Neural progenitor cell (in vitro differentiated cells): ENCODE measurements around the gene EIF4G3. TPM values are rescaled to one million over a fixed set of nuclear protein-coding genes. Genes with fewer than 3 reads are reported as not detected.

ENCODE experiments used
- DNase-seq: peaks from one replicate; pipeline ENCODE4 v3.0.0-alpha.2; 2016; ENCODE audit warnings: low spot score
- H2AFZ ChIP-seq: fragments of 200-600 bp; sonication (generic); replicated peaks from 2 replicates; pipeline ENCODE4 v1.6.1; 2016; ENCODE audit warnings: antibody characterized with exemption
- H3F3A ChIP-seq: fragments of 200-600 bp; sonication (generic); 2 replicates; pipeline ENCODE4 v1.6.1; 2016; ENCODE audit warnings: antibody characterized with exemption, low read depth
- H3K27ac ChIP-seq: fragments of 200-600 bp; sonication (generic); 2 replicates; pipeline ENCODE4 v1.5.1; 2016; ENCODE audit warnings: mild to moderate bottlenecking
- H3K27me3 ChIP-seq: fragments of 200-600 bp; sonication (generic); 2 replicates; pipeline ENCODE4 v1.6.1; 2016; ENCODE audit warnings: mild to moderate bottlenecking, moderate library complexity
- H3K36me3 ChIP-seq: fragments of 200-600 bp; sonication (generic); 2 replicates; pipeline ENCODE4 v1.5.1; 2016
- H3K4me1 ChIP-seq: fragments of 200-600 bp; sonication (generic); 2 replicates; pipeline ENCODE4 v1.6.1; 2016; ENCODE audit warnings: mixed run types
- H3K4me2 ChIP-seq: fragments of 200-600 bp; sonication (generic); 2 replicates; pipeline ENCODE4 v1.6.1; 2016
- H3K4me3 ChIP-seq: fragments of 200-600 bp; sonication (generic); 2 replicates; pipeline ENCODE4 v1.5.1; 2016
- H3K79me2 ChIP-seq: fragments of 200-600 bp; sonication (generic); 2 replicates; pipeline ENCODE4 v1.6.1; 2016; ENCODE audit warnings: low read depth
- H3K9ac ChIP-seq: fragments of 200-600 bp; sonication (generic); 2 replicates; pipeline ENCODE4 v1.6.1; 2016
- H3K9me3 ChIP-seq: fragments of 200-600 bp; sonication (generic); 2 replicates; pipeline ENCODE4 v1.5.1; 2016; ENCODE audit warnings: low read depth
- H4K20me1 ChIP-seq: fragments of 200-600 bp; sonication (generic); 2 replicates; pipeline ENCODE4 v1.6.1; 2016; ENCODE audit warnings: low read depth
- H3K27ac Mint-ChIP-seq: 3 replicates; pipeline ENCODE4 v1.8.0; 2021; ENCODE audit warnings: mixed read lengths
- H3K27me3 Mint-ChIP-seq: 2 replicates; pipeline ENCODE4 v1.8.0; 2022; ENCODE audit warnings: low read depth, mild to moderate bottlenecking, inconsistent platforms, moderate library complexity, mixed read lengths; ENCODE audit not compliant: insufficient read depth
- H3K36me3 Mint-ChIP-seq: 3 replicates; pipeline ENCODE4 v1.8.0; 2021; ENCODE audit warnings: mixed read lengths
- H3K4me1 Mint-ChIP-seq: 3 replicates; pipeline ENCODE4 v1.8.0; 2021; ENCODE audit warnings: mixed read lengths
- H3K4me3 Mint-ChIP-seq: 3 replicates; pipeline ENCODE4 v1.8.0; 2021; ENCODE audit warnings: mild to moderate bottlenecking, moderate library complexity, mixed read lengths
- H3K9me3 Mint-ChIP-seq: 3 replicates; pipeline ENCODE4 v1.8.0; 2020; ENCODE audit warnings: mixed read lengths
- CTCF ChIP-seq: fragments of 200-600 bp; sonication (generic); IDR thresholded peaks from 2 replicates; pipeline ENCODE4 v1.5.1; 2017; ENCODE audit warnings: antibody characterized with exemption, mild to moderate bottlenecking
- EZH2 ChIP-seq: fragments of 200-600 bp; sonication (generic); IDR thresholded peaks from 2 replicates; pipeline ENCODE4 v1.6.1; 2017; ENCODE audit warnings: antibody characterized with exemption, mild to moderate bottlenecking, moderate library complexity
- EZH2phosphoT487 ChIP-seq: fragments of 200-600 bp; sonication (generic); IDR thresholded peaks from 2 replicates; pipeline ENCODE4 v1.6.1; 2017; ENCODE audit warnings: antibody characterized with exemption
- total RNA-seq: library from RNA; depleted of rRNA; stranded (reverse); fragments of >200 nt; gene quantifications from 2 replicates; pipeline ENCODE4 v1.2.3, GENCODE V29; 2015; ENCODE audit warnings: low replicate concordance

The EIF4G3 gene
- total RNA-seq, 1 donor from 2014 or later = 73.4 TPM

- H3K9me3 Mint-ChIP-seq = no peaks in the 10 kb centered on the region
- H3K27ac ChIP-seq = peak overlapping the region; percentile 35
- no peaks in the 10 kb centered on the region for H3K79me2 ChIP-seq
- no peaks in the 10 kb centered on the region for H3K27me3 Mint-ChIP-seq
- H3K27me3 ChIP-seq = no peaks in the 10 kb centered on the region
- H3K4me1 ChIP-seq = no peaks in the 10 kb centered on the region
- no peaks in the 10 kb centered on the region for H3F3A ChIP-seq
- H3K4me2 ChIP-seq = no peak overlapping the region
- H3K9me3 ChIP-seq = no peaks in the 10 kb centered on the region
- H3K36me3 ChIP-seq = peaks cover 14% of the 10 kb centered on the region
- H2AFZ ChIP-seq = no peak overlapping the region
- TF ChIP-seq CTCF = no peak
- no peak for TF ChIP-seq EZH2phosphoT487
- TF ChIP-seq EZH2 = no peak
- no peak for DNase-seq
- no peaks in the 10 kb centered on the region for H3K4me1 Mint-ChIP-seq
- H3K36me3 Mint-ChIP-seq = peaks cover 28% of the 10 kb centered on the region
- H3K9ac ChIP-seq = no peak overlapping the region
- no peaks in the 10 kb centered on the region for H4K20me1 ChIP-seq
- no peak overlapping the region for H3K4me3 ChIP-seq
- no peak overlapping the region for H3K4me3 Mint-ChIP-seq
- no peak overlapping the region for H3K27ac Mint-ChIP-seq
Measured at GRCh38 chr1:20878799-20879198, 297.9 kb downstream of the EIF4G3 start.

GRCh38 chr1:20875198-20875973, 301.3 kb downstream of the EIF4G3 start:
- H3K4me3 ChIP-seq = no peak overlapping the region
- no peaks in the 10 kb centered on the region for H3F3A ChIP-seq
- no peak overlapping the region for H3K27ac Mint-ChIP-seq
- peak overlapping the region; percentile 20 for H3K27ac ChIP-seq
- no peak overlapping the region for H2AFZ ChIP-seq
- no peak for DNase-seq
- no peaks in the 10 kb centered on the region for H3K27me3 ChIP-seq
- no peaks in the 10 kb centered on the region for H3K9me3 ChIP-seq
- no peaks in the 10 kb centered on the region for H4K20me1 ChIP-seq
- H3K36me3 Mint-ChIP-seq = peaks cover 24% of the 10 kb centered on the region
- no peak overlapping the region for H3K9ac ChIP-seq
- TF ChIP-seq EZH2 (no peak), CTCF (no peak)
- no peaks in the 10 kb centered on the region for H3K79me2 ChIP-seq
- no peaks in the 10 kb centered on the region for H3K27me3 Mint-ChIP-seq
- H3K36me3 ChIP-seq = peaks cover 14% of the 10 kb centered on the region
- no peaks in the 10 kb centered on the region for H3K4me1 ChIP-seq
- no peak overlapping the region for H3K4me3 Mint-ChIP-seq
- no peaks in the 10 kb centered on the region for H3K4me1 Mint-ChIP-seq
- no peaks in the 10 kb centered on the region for H3K9me3 Mint-ChIP-seq
- H3K4me2 ChIP-seq = no peak overlapping the region

- Histone ChIP-seq H3K36me3 (peaks cover 4% of the 10 kb centered on the region), H3K4me1 (no peaks in the 10 kb centered on the region), H3K27ac (no peak overlapping the region), H3K4me2 (no peak overlapping the region), H2AFZ (no peak overlapping the region), H3K79me2 (no peaks in the 10 kb centered on the region), H3K27me3 (no peaks in the 10 kb centered on the region), H4K20me1 (no peaks in the 10 kb centered on the region), H3K9ac (no peak overlapping the region), H3K4me3 (no peak overlapping the region), H3F3A (no peaks in the 10 kb centered on the region), H3K9me3 (no peaks in the 10 kb centered on the region)
- TF ChIP-seq EZH2phosphoT487 (no peak), EZH2 (no peak), CTCF (no peak)
- Mint-ChIP-seq H3K4me3 (no peak overlapping the region), H3K4me1 (no peaks in the 10 kb centered on the region), H3K27ac (no peak overlapping the region), H3K36me3 (peaks cover 15% of the 10 kb centered on the region), H3K27me3 (no peaks in the 10 kb centered on the region), H3K9me3 (no peaks in the 10 kb centered on the region)
- no peak for DNase-seq
Measured at GRCh38 chr1:20873311-20873710, 303.4 kb downstream of the EIF4G3 start.
